ENCODE measurements around the gene MDM1.

The MDM1 gene, protein sequence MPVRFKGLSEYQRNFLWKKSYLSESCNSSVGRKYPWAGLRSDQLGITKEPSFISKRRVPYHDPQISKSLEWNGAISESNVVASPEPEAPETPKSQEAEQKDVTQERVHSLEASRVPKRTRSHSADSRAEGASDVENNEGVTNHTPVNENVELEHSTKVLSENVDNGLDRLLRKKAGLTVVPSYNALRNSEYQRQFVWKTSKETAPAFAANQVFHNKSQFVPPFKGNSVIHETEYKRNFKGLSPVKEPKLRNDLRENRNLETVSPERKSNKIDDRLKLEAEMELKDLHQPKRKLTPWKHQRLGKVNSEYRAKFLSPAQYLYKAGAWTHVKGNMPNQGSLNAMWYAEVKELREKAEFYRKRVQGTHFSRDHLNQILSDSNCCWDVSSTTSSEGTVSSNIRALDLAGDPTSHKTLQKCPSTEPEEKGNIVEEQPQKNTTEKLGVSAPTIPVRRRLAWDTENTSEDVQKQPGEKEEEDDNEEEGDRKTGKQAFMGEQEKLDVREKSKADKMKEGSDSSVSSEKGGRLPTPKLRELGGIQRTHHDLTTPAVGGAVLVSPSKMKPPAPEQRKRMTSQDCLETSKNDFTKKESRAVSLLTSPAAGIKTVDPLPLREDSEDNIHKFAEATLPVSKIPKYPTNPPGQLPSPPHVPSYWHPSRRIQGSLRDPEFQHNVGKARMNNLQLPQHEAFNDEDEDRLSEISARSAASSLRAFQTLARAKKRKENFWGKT

GRCh38 chr12:68331869-68332727 lies at the start of gene MDM1:
Gene MDM1, minus strand, starts transcription at chr12:68332362. Its CDS starts 117 bp downstream, at chr12:68332245.
- peak; percentile 88 to 92 for DNase-seq (ENCODE audit: extremely low read depth in 1 of 2, low read depth in 1 of 2)

DNA sequence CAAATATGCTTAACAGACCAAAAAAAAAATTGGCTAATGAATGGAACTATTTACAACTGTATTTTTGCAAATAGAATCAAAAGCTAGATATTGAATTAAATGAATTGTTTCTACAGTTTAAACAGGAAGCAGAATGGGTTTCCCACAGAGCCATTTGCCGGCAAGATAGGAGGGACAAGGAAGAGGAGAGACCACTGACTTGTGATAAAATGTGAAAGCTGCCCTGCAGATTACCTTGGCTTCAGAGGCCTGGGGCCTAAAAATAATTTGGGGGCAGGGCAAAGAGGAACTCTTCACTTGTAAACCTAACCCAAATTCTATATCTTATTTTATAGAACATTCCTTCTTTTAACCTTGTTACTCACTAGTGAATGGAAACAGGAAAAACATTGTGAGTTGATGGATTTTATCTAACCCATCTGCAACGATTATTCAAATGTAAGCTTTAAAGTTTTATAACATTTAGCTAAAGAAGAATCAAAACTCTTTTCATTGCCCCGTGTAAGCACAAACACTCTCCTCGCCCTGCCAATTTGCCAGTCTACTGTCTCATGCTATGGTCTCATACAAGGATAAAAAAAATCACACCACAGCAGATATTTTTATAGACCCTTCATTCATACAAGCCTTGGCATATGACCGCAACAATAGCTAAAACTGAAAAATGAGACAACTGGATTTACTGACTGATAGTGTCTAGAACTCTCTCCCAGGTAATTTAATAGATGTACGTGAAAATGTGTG lies 49.5 kb upstream of the MDM1 start:
- no peak for DNase-seq (ENCODE audit: extremely low read depth in 1 of 2, low read depth in 1 of 2)

- DNase-seq (ENCODE audit: extremely low read depth in 1 of 2, low read depth in 1 of 2), result no peak
Observed at GRCh38 chr12:68378872-68379606, 46.9 kb upstream of the MDM1 start.

DNA sequence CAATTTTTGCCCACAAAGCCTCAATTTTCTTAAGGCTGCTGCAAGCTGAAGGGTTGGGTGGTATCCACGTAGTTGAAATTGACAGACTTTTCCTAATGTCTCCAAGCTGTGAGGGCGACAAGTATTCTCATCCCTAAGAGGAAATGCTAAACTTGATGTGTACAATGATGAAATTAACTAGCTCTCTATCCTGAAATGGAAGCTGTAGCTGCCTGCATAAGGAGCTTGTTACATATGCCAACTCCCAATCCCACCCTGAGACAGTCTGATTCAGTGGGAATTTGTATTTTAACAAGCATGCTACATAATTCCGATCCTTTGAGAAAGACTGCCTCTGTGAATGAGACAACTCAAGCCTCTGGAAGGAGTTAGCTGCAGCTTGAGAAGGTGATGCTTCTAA lies 45.7 kb upstream of the MDM1 start:
- no peak for DNase-seq (ENCODE audit: extremely low read depth in 1 of 2, low read depth in 1 of 2)

- DNase-seq (ENCODE audit: extremely low read depth in 1 of 2, low read depth in 1 of 2), result no peak
Observed at GRCh38 chr12:68376901-68377300, 44.7 kb upstream of the MDM1 start.

DNA sequence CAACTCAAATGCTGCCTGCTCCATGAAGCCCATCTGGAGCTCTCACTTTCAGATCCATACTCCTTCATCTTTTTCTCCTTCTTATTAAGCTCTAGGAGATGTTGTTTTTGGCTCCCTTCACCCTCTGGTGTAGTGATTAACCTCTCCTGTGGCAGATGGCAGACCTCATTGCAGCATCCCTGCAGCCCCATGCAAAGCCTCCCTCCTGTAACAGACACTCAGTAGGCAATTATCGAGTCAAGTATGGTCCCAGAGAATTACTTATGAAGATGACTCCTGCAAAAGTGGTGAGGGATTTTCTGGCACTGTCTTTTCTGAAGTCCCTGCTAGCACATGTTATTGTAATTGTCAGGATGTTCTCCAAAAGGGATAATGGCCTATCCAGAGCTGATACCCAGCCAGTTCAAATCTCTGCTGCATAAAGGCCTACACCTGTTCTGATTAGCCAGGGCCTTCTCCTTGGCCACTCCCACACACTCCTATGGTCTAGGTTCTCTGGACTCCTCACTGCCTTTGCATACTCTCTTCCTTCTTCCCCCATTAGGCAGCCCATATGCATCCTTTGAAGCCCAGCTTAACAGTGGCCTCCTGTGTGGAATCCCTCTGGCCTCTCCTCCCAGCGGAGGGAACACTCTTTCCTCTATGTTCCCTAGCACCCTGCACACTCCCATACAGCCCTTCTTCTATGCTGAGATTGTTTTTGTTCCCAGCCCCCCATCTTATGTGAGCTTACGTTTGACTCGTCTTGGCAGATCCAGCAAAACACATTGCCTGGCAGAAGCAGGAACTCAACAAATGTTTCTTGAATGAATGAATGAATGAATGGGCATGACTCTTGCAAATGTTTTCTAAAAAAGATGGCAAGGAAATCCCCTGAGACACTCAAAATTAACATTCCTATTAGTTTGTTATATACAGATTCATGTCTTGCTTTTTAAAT lies 43.9 kb upstream of the MDM1 start:
- no peak for DNase-seq (ENCODE audit: extremely low read depth in 1 of 2, low read depth in 1 of 2)

- DNase-seq (ENCODE audit: extremely low read depth in 1 of 2, low read depth in 1 of 2), result peak in 1 of 2 donors; percentile 11
Observed at GRCh38 chr12:68374307-68374982, 42.3 kb upstream of the MDM1 start.

- DNase-seq (ENCODE audit: extremely low read depth in 1 of 2, low read depth in 1 of 2), result no peak
Observed at GRCh38 chr12:68370667-68371066, 38.5 kb upstream of the MDM1 start.

DNA sequence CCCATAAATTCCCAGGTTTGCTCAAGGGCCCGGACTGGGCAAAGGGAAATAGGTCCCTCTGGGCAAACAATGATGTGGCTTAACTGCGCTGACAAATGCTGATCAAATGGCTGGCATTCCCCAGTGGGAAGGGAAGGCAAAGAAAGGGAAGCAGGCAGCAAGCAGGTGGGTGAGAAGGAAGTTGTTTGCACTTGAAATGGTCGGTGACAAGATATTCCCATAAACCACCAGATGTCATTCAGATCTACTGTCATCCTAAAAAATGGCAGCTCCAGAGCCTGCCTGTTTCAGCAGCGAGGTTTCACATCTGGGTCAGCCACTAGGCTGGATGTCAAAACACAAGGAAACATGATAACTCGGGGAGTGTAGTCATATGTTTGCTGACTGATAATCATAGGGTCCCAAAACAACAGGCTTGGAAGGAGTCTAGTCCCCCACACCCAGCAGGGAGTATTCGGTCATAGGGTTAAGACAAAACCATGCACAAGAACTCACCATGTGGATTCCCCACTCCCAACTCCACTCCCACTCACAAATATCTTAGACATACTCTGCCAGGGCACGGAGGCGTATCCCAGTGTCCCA lies 37.9 kb upstream of the MDM1 start:
- no peak for DNase-seq (ENCODE audit: extremely low read depth in 1 of 2, low read depth in 1 of 2)

GRCh38 chr12:68368327-68368726 lies 36.2 kb upstream of the MDM1 start:
- DNase-seq (ENCODE audit: extremely low read depth in 1 of 2, low read depth in 1 of 2), result no peak

- DNase-seq (ENCODE audit: extremely low read depth in 1 of 2, low read depth in 1 of 2), result no peak
Observed at GRCh38 chr12:68367903-68368302, 35.7 kb upstream of the MDM1 start.

DNA sequence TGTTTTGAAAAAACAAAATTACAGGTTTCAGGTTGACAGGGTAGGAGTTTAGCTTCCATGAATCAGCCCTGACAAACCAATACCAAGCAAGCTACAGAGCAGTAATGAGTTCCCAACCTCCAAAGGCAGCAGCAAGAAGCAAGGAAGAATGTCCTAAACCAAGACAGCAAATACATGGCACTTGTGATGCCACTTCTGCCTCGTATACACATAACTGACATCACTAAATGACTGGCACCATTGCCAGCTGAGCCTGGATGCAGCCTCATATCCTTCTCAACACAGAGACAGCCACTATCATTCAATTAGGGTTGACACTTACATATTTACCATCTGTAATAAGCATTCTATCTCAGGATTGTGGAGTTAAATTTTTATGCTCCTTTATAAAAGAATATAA lies 35.0 kb upstream of the MDM1 start:
- DNase-seq (ENCODE audit: extremely low read depth in 1 of 2, low read depth in 1 of 2), result no peak

DNA sequence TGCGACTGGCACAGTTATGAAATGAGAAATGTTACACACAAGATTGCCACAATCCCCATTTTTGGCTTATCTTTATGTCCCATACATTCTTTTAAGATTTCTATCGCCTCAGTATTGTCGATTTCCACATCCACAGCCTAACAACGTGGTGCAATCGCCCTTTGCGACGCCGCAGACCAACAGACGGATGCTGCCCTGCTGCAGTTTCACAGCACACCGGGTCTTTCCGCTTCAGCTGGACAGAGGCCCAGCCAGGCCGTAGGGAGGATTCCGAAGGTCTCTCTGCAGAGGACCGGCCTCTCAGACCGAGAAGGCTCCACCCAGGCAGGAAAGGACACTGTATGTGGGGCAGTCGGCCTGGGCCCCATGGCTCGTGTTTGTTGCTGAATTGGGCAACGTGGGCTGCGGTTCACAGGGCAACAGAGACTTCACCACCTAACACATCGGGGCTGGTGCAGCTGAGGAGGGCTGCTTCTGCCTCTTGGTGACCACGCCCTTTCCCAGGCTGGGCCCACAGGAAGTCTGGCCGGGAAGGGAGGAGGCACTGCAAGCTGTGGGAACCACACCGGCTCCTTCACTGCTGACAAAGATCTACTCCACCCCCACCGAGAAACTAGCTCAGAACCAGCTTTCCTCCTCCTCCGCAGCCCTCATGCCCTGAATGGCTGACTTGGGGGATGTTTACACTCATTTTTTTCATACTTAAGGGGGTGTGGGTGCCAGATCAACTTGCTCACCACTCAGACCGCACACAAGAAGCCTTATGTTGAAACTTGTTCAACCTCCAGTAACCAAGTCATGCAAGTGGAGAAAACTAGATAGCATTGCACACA lies 32.9 kb upstream of the MDM1 start:
- peak; percentile 55 to 60 for DNase-seq (ENCODE audit: extremely low read depth in 1 of 2, low read depth in 1 of 2)

- DNase-seq (ENCODE audit: extremely low read depth in 1 of 2, low read depth in 1 of 2), result no peak
Observed at GRCh38 chr12:68364328-68364727, 32.2 kb upstream of the MDM1 start.

- no peak for DNase-seq (ENCODE audit: extremely low read depth in 1 of 2, low read depth in 1 of 2)
Observed at GRCh38 chr12:68361953-68362352, 29.8 kb upstream of the MDM1 start.

GRCh38 chr12:68359674-68360073 lies 27.5 kb upstream of the MDM1 start:
- no peak for DNase-seq (ENCODE audit: extremely low read depth in 1 of 2, low read depth in 1 of 2)

All from activated CD8-positive, alpha-beta memory T cell treated with anti-CD3 and anti-CD28 coated beads for 1 hour (primary cell).